ENCODE results near the gene SYCE3. TPM values are rescaled to one million over a fixed set of nuclear protein-coding genes. Genes with fewer than 3 reads are reported as not detected.
"Not testable (repeated sequence)": the region's sequence is repeated elsewhere in the genome, so short reads cannot be mapped to it uniquely, and the experiment has no call there.

Gene SYCE3
- total RNA-seq, 2 experiments from 2014 or later = not detected

DNA sequence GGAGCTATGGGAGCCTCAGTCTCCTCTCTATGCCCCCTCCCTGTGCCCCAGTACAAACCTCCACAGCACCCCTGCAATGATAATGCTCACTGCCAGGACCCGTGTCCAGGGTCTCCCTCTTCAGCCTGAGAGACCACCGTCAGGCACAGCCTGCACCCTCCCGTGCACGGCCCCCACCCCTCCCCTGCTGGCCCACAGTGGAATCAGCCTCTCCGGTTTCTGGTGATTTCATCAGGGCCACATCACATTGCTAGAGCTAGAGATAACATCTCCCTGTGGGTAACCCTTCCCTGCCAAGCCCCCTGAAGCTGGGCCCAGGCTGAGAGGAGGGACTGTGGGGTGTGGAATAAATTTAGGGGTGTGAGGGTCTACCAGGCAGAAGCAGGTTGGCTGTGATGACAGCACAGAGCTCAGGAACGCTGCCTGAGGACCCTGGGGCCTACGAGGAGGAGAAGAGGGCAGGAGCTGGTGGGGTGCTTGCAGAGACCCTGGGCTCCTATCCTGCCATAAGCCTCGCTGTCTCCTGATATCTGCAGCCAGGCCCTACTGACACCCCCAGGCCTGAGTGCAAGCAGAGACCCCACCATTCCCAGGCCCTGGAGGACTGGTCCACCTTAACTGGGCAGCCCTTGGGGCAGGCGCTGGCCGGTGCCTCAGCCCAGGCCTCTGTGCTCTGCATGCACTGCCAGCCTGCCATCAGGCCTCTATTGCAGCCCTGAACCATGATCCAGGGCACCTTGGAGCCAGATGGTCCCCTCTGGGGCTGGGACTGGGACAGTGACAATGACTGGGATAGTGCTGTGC lies 17.0 kb downstream of the SYCE3 start, which contains the start of gene KLHDC7B:
KLHDC7B (plus strand) TSS at position 378 of the 804 bp plus-strand sequence; CDS start at position 723, 345 bp downstream.
- ChIA-PET CTCF (interaction anchor here (0.9 to 4.6 kb wide), 10 partner anchors 9 to 75 kb away, joined by 3 to 32 read pairs (median 4); partner anchors contain the start of genes SCO2 and SYCE3), POLR2A (interaction anchor here (0.8 to 4.3 kb wide), 8 partner anchors 10 to 76 kb away, joined by 3 to 23 read pairs (median 5); partner anchors contain the start of genes SCO2 and TYMP)
- H3K4me1 Mint-ChIP-seq (ENCODE audit: low read depth) = peaks cover 56% of the 10 kb centered on the region
- ATAC-seq (peak; percentile 28), DNase-seq (peak; percentile 64)
- H3K9me3 Mint-ChIP-seq = no peaks in the 10 kb centered on the region
- peak within 1 kb of the TSS; percentile 80 for H3K27ac Mint-ChIP-seq
- peak within 1 kb of the TSS; percentile 39 for H3K4me3 Mint-ChIP-seq
- TF ChIP-seq, protein P1, sequence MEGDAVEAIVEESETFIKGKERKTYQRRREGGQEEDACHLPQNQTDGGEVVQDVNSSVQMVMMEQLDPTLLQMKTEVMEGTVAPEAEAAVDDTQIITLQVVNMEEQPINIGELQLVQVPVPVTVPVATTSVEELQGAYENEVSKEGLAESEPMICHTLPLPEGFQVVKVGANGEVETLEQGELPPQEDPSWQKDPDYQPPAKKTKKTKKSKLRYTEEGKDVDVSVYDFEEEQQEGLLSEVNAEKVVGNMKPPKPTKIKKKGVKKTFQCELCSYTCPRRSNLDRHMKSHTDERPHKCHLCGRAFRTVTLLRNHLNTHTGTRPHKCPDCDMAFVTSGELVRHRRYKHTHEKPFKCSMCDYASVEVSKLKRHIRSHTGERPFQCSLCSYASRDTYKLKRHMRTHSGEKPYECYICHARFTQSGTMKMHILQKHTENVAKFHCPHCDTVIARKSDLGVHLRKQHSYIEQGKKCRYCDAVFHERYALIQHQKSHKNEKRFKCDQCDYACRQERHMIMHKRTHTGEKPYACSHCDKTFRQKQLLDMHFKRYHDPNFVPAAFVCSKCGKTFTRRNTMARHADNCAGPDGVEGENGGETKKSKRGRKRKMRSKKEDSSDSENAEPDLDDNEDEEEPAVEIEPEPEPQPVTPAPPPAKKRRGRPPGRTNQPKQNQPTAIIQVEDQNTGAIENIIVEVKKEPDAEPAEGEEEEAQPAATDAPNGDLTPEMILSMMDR (IDR thresholded peaks at IDR 0.05) = peak; percentile 27
- H3K36me3 Mint-ChIP-seq (ENCODE audit: low read depth) = peaks cover 2% of the 10 kb centered on the region
- intact Hi-C loops (cut with micrococcal nuclease) = no loop called here
- no peaks in the 10 kb centered on the region for H3K27me3 Mint-ChIP-seq

DNA sequence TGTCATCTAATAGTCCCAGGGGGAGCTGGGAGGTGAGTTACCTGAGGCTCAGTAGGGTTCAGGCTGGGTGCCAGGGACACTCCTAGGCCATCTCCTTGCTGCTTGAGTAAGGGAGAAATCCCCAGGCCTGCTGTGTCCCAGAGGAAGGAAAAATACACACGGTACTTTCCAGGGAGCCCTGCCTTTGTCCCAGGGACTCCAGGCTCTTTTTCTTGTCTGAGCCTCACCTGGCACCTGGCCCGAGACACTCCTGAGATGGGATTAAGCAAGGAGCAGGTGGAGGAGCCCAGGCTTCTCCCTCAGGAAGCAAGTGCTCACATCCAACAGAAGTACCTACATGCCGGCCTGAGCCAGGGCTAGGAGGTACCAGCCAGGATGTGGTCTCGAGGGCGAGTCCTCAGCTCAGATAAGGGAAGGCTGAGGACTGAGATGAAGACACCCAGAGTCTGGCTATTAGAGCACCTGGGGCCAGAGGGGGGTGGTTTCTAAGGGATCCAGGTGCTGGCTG lies 17.9 kb downstream of the SYCE3 start:
- peak overlapping the region; percentile 80 for H3K27ac Mint-ChIP-seq
- H3K4me3 Mint-ChIP-seq = peak overlapping the region; percentile 38
- ChIA-PET POLR2A (interaction anchor here (0.7 to 4.3 kb wide), 7 partner anchors 12 to 86 kb away, joined by 3 to 23 read pairs (median 7); partner anchors contain the start of genes SCO2 and TYMP), CTCF (interaction anchor here (0.9 to 4.6 kb wide), 9 partner anchors 10 to 76 kb away, joined by 3 to 32 read pairs (median 5); partner anchors contain the start of genes SCO2 and SYCE3)
- intact Hi-C loops (cut with micrococcal nuclease) = no loop called here
- ATAC-seq (no peak), DNase-seq (peak; percentile 61)
- no peaks in the 10 kb centered on the region for H3K9me3 Mint-ChIP-seq
- H3K27me3 Mint-ChIP-seq = no peaks in the 10 kb centered on the region
- H3K36me3 Mint-ChIP-seq (ENCODE audit: low read depth) = peaks cover 2% of the 10 kb centered on the region
- H3K4me1 Mint-ChIP-seq (ENCODE audit: low read depth) = peaks cover 53% of the 10 kb centered on the region
- TF ChIP-seq, protein P1 (IDR thresholded peaks at IDR 0.05) = no peak

DNA sequence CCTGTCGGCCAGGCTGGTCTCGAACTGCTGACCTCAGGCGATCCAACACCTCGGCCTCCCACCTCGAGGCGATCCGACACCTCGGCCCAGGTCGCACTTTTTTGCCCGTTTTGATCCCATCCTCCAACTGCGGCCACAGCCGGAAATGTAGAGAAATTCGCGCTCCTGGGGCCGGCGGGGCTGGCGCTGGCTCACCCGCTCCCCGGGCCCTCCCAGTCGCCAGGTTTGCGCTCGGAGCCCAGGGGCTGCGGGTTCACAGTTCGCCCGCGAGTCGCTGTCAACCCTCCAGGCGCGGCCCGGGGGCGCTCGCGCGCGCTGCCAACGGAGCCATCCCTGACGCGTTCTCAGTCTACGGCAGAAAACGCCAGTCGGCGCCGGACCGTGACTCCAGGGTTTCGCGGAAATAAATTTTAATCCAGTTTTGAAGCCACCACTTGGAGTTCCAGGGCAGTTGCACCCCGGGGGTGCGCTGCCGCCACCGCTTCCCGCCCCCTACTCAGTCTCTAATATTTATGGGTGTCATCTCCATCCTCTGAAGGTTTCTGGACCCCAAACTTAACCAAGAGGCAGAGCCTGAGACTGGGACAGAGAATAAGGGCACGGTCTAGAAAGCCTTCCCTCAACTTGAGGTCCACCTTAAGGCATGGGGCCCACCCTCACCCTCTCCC lies 18.5 kb downstream of the SYCE3 start:
- peak; percentile 59 for ATAC-seq
- H3K36me3 Mint-ChIP-seq (ENCODE audit: low read depth) = peaks cover 2% of the 10 kb centered on the region
- ChIA-PET POLR2A (interaction anchor here (0.7 to 4.3 kb wide), 7 partner anchors 12 to 86 kb away, joined by 3 to 23 read pairs (median 7); partner anchors contain the start of genes SCO2 and TYMP), CTCF (interaction anchor here (0.9 to 4.6 kb wide), 6 partner anchors 10 to 76 kb away, joined by 3 to 32 read pairs (median 6); partner anchors contain the start of genes SCO2 and SYCE3)
- H3K9me3 Mint-ChIP-seq = no peaks in the 10 kb centered on the region
- peaks cover 58% of the 10 kb centered on the region for H3K4me1 Mint-ChIP-seq (ENCODE audit: low read depth)
- peak; percentile 93 for DNase-seq
- TF ChIP-seq, protein P1 (IDR thresholded peaks at IDR 0.05) = peak; percentile 73
- H3K4me3 Mint-ChIP-seq = peak overlapping the region; percentile 38
- no peaks in the 10 kb centered on the region for H3K27me3 Mint-ChIP-seq
- intact Hi-C loops (cut with micrococcal nuclease) = no loop called here
- peak overlapping the region; percentile 80 for H3K27ac Mint-ChIP-seq

DNA sequence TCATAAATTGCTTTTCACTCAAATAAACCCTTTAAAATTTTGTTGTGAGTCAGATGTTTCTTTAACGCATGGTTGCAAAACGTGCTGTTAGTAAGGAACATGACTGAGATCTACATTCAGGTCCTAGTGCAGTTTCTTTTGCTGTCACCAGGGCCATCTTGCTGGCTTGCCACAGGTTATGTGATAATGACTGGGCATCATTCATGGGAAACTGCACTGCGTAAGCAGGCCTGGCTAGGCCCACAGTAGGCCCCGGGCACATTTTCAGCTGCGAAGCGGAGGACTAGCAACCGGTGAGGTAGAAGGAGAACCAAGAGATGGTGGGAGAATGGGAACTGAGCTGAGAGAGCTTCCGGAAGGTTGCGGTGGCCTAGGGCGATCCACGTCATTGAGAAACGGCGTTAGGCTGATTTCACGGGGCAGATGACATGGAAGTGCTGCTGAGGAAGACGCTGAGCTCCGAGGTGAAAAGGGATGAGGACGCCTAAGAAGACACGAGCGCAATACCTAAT lies 20.2 kb downstream of the SYCE3 start:
- H3K9me3 Mint-ChIP-seq = no peaks in the 10 kb centered on the region
- peak; percentile 53 for DNase-seq
- TF ChIP-seq, protein P1 (IDR thresholded peaks at IDR 0.05) = no peak
- peak overlapping the region; percentile 94 for H3K27ac Mint-ChIP-seq
- H3K27me3 Mint-ChIP-seq = no peaks in the 10 kb centered on the region
- ChIA-PET CTCF (interaction anchor here (1.0 to 1.3 kb wide), 2 partner anchors 17 to 79 kb away, joined by 4 read pairs; partner anchors contain the start of gene SCO2), POLR2A (interaction anchor here (0.9 to 8.3 kb wide), 3 partner anchors 11 to 79 kb away, joined by 3 to 175 read pairs (median 3); partner anchors contain the start of genes SCO2 and TYMP)
- intact Hi-C loops (cut with micrococcal nuclease) = no loop called here
- H3K36me3 Mint-ChIP-seq (ENCODE audit: low read depth) = peaks cover 2% of the 10 kb centered on the region
- ATAC-seq = no peak
- H3K4me1 Mint-ChIP-seq (ENCODE audit: low read depth) = peaks cover 67% of the 10 kb centered on the region
- no peak overlapping the region for H3K4me3 Mint-ChIP-seq

DNA sequence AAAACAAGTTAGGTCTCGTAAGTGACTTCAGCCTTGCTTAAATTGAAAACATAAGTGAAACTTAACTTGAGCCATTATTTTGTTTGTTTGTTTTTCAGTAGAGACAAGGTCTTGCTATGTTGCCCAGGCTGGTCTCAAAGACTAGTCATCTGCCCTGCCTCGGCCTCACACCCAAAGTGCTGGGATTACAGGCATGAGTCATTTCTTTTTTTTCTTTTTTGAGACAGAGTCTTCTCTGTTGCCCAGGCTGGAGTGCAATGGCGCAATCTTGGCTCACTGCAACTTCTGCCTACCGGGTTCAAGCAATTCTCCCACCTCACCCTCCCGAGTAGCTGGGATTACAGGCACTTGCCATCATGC lies 21.1 kb downstream of the SYCE3 start:
- H3K27me3 Mint-ChIP-seq; intact Hi-C loops (cut with micrococcal nuclease); H3K4me3 Mint-ChIP-seq; H3K9me3 Mint-ChIP-seq; H3K36me3 Mint-ChIP-seq (ENCODE audit: low read depth): not testable (repeated sequence)
- peak; percentile 57 for DNase-seq
- Mint-ChIP-seq H3K27ac (peak overlapping the region; percentile 94), H3K4me1 (ENCODE audit: low read depth) (peaks cover 67% of the 10 kb centered on the region)
- peak; percentile 7 for ATAC-seq
- ChIA-PET CTCF (interaction anchor here (1.3 to 4.7 kb wide), 4 partner anchors 16 to 68 kb away, joined by 3 to 65 read pairs (median 16); partner anchors contain the start of genes SCO2 and SYCE3), POLR2A (interaction anchor here (0.5 to 8.3 kb wide), 4 partner anchors 10 to 80 kb away, joined by 3 to 175 read pairs (median 12); partner anchors contain the start of genes SCO2 and TYMP)
